ENCODE data around the gene ZNF200.
"Not testable (repeated sequence)": the region's sequence is repeated elsewhere in the genome, so short reads cannot be mapped to it uniquely, and the experiment has no call there.

The ZNF200 gene

DNA sequence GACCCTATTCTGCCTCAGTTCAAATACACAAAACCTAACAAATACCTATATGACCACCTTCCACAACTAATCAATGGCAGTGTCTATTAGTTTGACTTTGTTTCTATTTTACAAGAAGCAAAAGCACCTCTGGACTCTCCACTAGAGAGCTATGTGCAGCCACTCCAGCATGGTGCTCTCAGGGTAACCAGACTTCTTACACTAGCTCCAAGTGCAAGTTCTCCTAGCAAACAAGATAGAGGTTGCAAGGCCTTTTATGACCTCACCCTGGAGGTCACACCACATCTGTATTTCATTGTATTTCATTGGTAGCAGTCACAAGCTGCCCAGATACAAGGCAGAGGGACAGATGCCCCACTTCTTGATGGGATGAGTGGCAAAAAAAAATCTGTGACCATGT, 40.0 kb upstream of the ZNF200 start:
- FAIRE-seq (no peak), DNase-seq (ENCODE audit: insufficient read length, low spot score) (no peak)
- TF ChIP-seq, protein P1, sequence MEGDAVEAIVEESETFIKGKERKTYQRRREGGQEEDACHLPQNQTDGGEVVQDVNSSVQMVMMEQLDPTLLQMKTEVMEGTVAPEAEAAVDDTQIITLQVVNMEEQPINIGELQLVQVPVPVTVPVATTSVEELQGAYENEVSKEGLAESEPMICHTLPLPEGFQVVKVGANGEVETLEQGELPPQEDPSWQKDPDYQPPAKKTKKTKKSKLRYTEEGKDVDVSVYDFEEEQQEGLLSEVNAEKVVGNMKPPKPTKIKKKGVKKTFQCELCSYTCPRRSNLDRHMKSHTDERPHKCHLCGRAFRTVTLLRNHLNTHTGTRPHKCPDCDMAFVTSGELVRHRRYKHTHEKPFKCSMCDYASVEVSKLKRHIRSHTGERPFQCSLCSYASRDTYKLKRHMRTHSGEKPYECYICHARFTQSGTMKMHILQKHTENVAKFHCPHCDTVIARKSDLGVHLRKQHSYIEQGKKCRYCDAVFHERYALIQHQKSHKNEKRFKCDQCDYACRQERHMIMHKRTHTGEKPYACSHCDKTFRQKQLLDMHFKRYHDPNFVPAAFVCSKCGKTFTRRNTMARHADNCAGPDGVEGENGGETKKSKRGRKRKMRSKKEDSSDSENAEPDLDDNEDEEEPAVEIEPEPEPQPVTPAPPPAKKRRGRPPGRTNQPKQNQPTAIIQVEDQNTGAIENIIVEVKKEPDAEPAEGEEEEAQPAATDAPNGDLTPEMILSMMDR (IDR thresholded peaks at IDR 0.05; ENCODE audit: insufficient read depth, missing control alignments): no peak

DNA sequence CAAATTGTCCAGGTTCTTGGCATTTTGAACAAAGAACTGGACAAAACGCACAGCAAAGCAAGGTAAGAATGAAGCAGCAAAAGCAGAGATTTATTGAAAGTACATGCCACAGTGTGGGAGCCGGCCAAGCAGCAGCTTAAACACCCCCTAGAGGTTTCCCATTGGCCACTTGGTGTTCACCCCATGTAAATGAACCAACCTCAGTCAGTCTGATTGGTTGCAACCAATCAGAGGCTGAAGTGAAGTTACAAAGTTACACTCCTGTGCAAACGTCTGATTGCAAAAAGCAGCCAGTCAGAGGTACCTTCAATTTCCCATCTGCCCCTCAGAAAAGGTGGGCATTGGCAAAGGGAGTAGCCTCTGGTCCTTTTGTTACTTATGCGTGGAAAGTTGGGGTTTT, 39.5 kb upstream of the ZNF200 start:
- FAIRE-seq (no peak), DNase-seq (ENCODE audit: insufficient read length, low spot score) (no peak)
- TF ChIP-seq, protein P1 (IDR thresholded peaks at IDR 0.05; ENCODE audit: insufficient read depth, missing control alignments): no peak

- DNase-seq (ENCODE audit: insufficient read length, low spot score); FAIRE-seq: not testable (repeated sequence)
Measured at GRCh38 chr16:3271281-3271680, 36.3 kb upstream of the ZNF200 start.

DNA sequence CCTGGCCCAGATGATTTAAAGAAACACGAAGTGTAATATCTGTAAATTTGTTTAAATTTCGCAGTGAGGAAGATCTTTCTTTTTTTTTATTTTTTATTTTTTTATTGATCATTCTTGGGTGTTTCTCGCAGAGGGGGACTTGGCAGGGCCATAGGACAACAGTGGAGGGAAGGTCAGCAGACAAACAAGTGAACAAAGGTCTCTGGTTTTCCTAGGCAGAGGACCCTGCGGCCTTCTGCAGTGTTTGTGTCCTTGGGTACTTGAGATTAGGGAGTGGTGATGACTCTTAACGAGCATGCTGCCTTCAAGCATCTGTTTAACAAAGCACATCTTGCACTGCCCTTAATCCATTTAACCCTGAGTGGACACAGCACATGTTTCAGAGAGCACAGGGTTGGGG, 35.8 kb upstream of the ZNF200 start:
- not testable (repeated sequence) for FAIRE-seq; DNase-seq (ENCODE audit: insufficient read length, low spot score)

DNA sequence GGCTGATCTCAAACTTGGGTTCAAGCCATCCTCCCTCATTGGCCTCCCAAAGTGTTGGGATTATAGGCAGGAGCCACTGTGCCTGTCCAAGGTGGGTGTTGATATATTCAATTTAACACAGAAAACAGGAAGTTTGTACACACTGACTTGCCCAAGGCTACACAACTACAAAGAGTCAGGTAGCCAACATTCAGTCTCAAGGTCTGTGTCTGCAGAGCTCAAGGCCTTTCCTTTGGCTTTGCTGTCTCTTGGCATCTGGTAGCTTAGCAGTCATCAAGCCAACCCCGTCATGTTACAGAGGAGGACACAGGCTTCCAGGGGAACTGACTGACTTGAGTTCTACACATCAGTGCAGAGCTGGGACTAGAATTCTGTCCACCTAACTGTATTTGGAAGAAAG, 33.3 kb upstream of the ZNF200 start:
- TF ChIP-seq, protein P1 (IDR thresholded peaks at IDR 0.05; ENCODE audit: insufficient read depth, missing control alignments): no peak
- DNase-seq (ENCODE audit: insufficient read length, low spot score) (no peak), FAIRE-seq (no peak)

GRCh38 chr16:3266873-3267537, 32.0 kb upstream of the ZNF200 start:
- FAIRE-seq (no peak), DNase-seq (ENCODE audit: insufficient read length, low spot score) (no peak)
- TF ChIP-seq, protein P1 (IDR thresholded peaks at IDR 0.05; ENCODE audit: insufficient read depth, missing control alignments): peak; percentile 44

GRCh38 chr16:3264137-3265036, 29.4 kb upstream of the ZNF200 start:
- FAIRE-seq: no peak
- DNase-seq (ENCODE audit: insufficient read length, low spot score): peak; percentile 95
- TF ChIP-seq, protein P1 (IDR thresholded peaks at IDR 0.05; ENCODE audit: insufficient read depth, missing control alignments): no peak

DNA sequence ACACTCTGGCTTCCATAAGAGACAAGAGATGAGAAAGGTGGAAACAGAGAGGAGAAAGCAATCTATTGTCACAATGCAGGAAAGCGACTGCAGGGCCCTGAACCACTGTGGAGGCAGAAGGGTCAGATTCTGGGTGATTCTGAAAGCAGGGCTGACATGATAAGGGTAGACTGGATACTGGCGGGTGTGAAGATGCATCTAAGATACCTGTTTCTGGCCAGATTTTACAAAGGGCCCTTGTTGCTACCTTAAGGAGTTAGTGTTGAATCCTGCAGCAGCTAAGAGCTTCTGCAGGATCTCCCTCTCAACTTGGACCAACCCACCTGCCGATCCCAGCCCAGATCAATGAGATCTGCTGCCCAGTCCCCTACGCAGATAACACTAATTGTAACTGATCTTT, 27.6 kb upstream of the ZNF200 start:
- FAIRE-seq: no peak
- TF ChIP-seq, protein P1 (IDR thresholded peaks at IDR 0.05; ENCODE audit: insufficient read depth, missing control alignments): no peak
- no peak for DNase-seq (ENCODE audit: insufficient read length, low spot score)
